GM23338 (cell line): Measurements from ENCODE around the gene CTF1.

Experiments used
- CREB1 ChIP-seq: fragments of 250-450 bp; sonication (Bioruptor Pico); IDR thresholded peaks from 2 replicates; pipeline ENCODE4 v1.5.0; 2020; ENCODE audit warnings: low read depth, mild to moderate bottlenecking, moderate library complexity
- EZH2 ChIP-seq: fragments of 200-600 bp; sonication (generic); IDR thresholded peaks from one replicate; pipeline ENCODE4 v1.8.0; 2017; ENCODE audit warnings: antibody characterized with exemption, mild to moderate bottlenecking, low read depth; ENCODE audit not compliant: unreplicated experiment
- EZH2phosphoT487 ChIP-seq: fragments of 200-600 bp; sonication (generic); IDR thresholded peaks from one replicate; pipeline ENCODE4 v1.8.1; 2018; ENCODE audit warnings: antibody characterized with exemption; ENCODE audit not compliant: unreplicated experiment
- JUNB ChIP-seq: IDR thresholded peaks from one replicate; pipeline ENCODE4 v1.6.1; 2016; ENCODE audit warnings: antibody characterized with exemption; ENCODE audit not compliant: unreplicated experiment
- POLR2AphosphoS5 ChIP-seq: IDR thresholded peaks from 2 replicates; pipeline ENCODE4 v1.6.1; 2016; ENCODE audit warnings: antibody characterized with exemption, low read depth
- TF ChIP-seq, protein P1 (sequence below), 2 experiments: fragments of 200-600 bp in 1 of 2; sonication (generic) in 1 of 2; conservative IDR thresholded peaks; 2 replicates each; pipeline versions ENCODE4 v1.5.1 to v1.6.1; 2016 to 2017; ENCODE audit warnings: antibody characterized with exemption in 2 of 2, low read depth in 2 of 2, mild to moderate bottlenecking in 2 of 2, moderate library complexity in 1 of 2
- TF ChIP-seq, protein P2 (sequence below): IDR thresholded peaks from one replicate; pipeline ENCODE4 v1.6.1; 2018; ENCODE audit warnings: antibody characterized with exemption; ENCODE audit not compliant: unreplicated experiment

DNA sequence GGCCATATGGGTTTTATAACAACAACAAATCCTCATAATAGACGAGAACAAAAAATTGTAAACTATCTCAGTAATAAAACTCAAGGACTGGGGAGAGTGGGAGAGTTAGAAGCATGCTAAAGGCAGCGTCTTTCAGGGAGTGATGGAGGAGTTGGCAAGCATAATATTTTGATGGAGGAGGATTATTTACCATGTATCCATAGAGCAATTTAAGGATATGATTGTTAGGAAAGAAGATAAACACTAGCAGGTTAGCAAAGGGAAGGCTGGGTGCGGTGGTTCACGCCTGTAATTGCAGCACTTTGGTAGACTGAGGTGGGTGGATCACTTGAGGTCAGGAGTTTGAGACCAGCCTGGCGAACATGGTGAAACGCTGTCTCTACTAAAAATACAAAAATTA, 30.4 kb upstream of the CTF1 start:
- TF ChIP-seq POLR2AphosphoS5 = no peak
- TF ChIP-seq, protein P1, sequence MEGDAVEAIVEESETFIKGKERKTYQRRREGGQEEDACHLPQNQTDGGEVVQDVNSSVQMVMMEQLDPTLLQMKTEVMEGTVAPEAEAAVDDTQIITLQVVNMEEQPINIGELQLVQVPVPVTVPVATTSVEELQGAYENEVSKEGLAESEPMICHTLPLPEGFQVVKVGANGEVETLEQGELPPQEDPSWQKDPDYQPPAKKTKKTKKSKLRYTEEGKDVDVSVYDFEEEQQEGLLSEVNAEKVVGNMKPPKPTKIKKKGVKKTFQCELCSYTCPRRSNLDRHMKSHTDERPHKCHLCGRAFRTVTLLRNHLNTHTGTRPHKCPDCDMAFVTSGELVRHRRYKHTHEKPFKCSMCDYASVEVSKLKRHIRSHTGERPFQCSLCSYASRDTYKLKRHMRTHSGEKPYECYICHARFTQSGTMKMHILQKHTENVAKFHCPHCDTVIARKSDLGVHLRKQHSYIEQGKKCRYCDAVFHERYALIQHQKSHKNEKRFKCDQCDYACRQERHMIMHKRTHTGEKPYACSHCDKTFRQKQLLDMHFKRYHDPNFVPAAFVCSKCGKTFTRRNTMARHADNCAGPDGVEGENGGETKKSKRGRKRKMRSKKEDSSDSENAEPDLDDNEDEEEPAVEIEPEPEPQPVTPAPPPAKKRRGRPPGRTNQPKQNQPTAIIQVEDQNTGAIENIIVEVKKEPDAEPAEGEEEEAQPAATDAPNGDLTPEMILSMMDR (conservative IDR thresholded peaks at IDR 0.05; ENCODE audit: low read depth in 2 of 2) = no peak
- TF ChIP-seq, protein P2, sequence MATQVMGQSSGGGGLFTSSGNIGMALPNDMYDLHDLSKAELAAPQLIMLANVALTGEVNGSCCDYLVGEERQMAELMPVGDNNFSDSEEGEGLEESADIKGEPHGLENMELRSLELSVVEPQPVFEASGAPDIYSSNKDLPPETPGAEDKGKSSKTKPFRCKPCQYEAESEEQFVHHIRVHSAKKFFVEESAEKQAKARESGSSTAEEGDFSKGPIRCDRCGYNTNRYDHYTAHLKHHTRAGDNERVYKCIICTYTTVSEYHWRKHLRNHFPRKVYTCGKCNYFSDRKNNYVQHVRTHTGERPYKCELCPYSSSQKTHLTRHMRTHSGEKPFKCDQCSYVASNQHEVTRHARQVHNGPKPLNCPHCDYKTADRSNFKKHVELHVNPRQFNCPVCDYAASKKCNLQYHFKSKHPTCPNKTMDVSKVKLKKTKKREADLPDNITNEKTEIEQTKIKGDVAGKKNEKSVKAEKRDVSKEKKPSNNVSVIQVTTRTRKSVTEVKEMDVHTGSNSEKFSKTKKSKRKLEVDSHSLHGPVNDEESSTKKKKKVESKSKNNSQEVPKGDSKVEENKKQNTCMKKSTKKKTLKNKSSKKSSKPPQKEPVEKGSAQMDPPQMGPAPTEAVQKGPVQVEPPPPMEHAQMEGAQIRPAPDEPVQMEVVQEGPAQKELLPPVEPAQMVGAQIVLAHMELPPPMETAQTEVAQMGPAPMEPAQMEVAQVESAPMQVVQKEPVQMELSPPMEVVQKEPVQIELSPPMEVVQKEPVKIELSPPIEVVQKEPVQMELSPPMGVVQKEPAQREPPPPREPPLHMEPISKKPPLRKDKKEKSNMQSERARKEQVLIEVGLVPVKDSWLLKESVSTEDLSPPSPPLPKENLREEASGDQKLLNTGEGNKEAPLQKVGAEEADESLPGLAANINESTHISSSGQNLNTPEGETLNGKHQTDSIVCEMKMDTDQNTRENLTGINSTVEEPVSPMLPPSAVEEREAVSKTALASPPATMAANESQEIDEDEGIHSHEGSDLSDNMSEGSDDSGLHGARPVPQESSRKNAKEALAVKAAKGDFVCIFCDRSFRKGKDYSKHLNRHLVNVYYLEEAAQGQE = no peak
- no peak for TF ChIP-seq EZH2phosphoT487
- no peak for TF ChIP-seq CREB1
- TF ChIP-seq EZH2 = no peak
- TF ChIP-seq JUNB = no peak
